C4-2B (cell line): ENCODE data around the gene RAB7B.

Source experiments
- CTCF ChIP-seq: fragments of 450-650 bp; conservative IDR thresholded peaks from 2 replicates; pipeline ENCODE4 v1.5.1; 2017; ENCODE audit warnings: mild to moderate bottlenecking
- ZFX ChIP-seq: fragments of 450-650 bp; IDR thresholded peaks from 2 replicates; pipeline ENCODE4 v1.6.1; 2017

GRCh38 chr1:205972491-205973168 is 30.6 kb downstream of the RAB7B start:
- TF ChIP-seq CTCF = no peak
- TF ChIP-seq ZFX = no peak
